Measurements from ENCODE around the gene ACP3. TPM values are rescaled to one million over a fixed set of nuclear protein-coding genes. Genes with fewer than 3 reads are reported as not detected.

The ACP3 gene
- total RNA-seq, 4 donors from 2014 or later = 3.2 to 9.7 (median 8.0) TPM

DNA sequence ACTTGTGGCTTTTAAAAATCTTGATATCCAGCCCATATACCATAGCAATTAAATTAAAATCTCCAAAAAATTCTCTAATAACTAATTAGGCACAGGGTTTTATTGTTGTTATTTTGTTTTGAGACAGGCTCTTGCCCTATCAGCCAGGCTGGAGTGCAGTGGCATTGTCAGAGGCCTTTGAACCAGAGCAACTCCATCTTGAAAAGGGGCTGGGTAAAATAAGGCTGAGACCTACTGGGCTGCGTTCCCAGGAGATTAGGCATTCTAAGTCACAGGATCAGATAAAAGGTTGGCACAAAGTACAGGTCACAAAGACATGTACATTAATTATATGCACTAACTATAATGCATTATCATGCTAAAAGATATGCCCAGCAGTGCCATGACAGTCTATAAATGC lies 31.2 kb upstream of the ACP3 start:
- intact Hi-C loops (cut with DNase I) = no loop called here
- no peak for DNase-seq
- Histone ChIP-seq H3K36me3 (no peaks in the 10 kb centered on the region), H3K9me3 (no peaks in the 10 kb centered on the region), H3K4me3 (replicated peaks in 1 of 3) (no peak overlapping the region), H3K27me3 (no peaks in the 10 kb centered on the region), H3K4me1 (no peaks in the 10 kb centered on the region), H3K27ac (no peak overlapping the region)
- 84 to 85% methylated on average over 1 of the region's 1 CpG for WGBS, 2 donors
- no peak for TF ChIP-seq POLR2A (IDR thresholded peaks at IDR 0.05)
- TF ChIP-seq, protein P1, sequence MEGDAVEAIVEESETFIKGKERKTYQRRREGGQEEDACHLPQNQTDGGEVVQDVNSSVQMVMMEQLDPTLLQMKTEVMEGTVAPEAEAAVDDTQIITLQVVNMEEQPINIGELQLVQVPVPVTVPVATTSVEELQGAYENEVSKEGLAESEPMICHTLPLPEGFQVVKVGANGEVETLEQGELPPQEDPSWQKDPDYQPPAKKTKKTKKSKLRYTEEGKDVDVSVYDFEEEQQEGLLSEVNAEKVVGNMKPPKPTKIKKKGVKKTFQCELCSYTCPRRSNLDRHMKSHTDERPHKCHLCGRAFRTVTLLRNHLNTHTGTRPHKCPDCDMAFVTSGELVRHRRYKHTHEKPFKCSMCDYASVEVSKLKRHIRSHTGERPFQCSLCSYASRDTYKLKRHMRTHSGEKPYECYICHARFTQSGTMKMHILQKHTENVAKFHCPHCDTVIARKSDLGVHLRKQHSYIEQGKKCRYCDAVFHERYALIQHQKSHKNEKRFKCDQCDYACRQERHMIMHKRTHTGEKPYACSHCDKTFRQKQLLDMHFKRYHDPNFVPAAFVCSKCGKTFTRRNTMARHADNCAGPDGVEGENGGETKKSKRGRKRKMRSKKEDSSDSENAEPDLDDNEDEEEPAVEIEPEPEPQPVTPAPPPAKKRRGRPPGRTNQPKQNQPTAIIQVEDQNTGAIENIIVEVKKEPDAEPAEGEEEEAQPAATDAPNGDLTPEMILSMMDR (IDR thresholded peaks at IDR 0.05) = no peak

DNA sequence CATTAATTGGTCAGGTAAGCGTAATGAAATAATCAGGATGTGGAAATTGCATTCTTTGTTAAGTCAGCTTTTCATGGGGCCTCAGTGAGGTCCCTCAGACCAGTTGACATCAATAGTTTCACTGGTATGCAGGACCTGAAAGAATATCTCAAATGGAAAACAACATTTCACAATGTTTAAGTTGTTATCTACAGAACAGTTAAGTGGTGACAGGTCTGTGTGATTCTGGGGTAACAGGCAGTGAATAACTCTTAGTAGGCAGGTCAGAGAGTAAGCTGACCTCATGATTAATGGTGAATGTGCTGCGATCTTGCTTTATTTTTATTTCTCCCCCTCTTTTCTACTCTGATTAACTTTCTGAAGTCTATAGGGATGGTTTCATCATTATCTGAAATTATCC lies 28.9 kb upstream of the ACP3 start:
- no peaks in the 10 kb centered on the region for H3K4me1 ChIP-seq
- no peaks in the 10 kb centered on the region for H3K9me3 ChIP-seq
- H3K27me3 ChIP-seq = no peaks in the 10 kb centered on the region
- no peak overlapping the region for H3K27ac ChIP-seq
- no peaks in the 10 kb centered on the region for H3K36me3 ChIP-seq
- WGBS, 2 donors = 87 to 90% methylated on average over 2 of the region's 2 CpGs
- no peak overlapping the region for H3K4me3 ChIP-seq (replicated peaks in 1 of 3)
- TF ChIP-seq POLR2A (IDR thresholded peaks at IDR 0.05) = no peak
- TF ChIP-seq, protein P1 (IDR thresholded peaks at IDR 0.05) = no peak
- intact Hi-C loops (cut with DNase I) = no loop called here
- no peak for DNase-seq

DNA sequence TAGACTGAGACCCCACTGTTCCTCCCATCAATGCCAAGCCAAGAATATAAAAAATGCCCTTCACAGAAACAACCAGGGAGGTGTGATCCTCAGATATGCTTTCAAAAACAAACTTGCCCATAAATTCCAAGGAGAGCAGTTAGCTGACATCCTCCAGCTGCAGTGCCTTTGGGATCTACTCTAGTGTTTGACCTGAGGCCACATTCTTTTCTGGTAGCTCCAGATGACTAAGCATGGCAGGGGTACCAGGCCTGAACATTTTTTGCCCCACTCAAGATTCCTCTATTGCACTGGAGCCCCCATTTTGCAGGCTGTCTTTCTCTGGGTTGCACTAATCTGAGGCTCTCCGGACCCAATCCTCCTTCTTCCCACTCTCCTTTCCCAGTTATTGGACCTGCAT lies 27.9 kb upstream of the ACP3 start:
- Histone ChIP-seq H3K27me3 (no peaks in the 10 kb centered on the region), H3K4me3 (replicated peaks in 1 of 3) (no peak overlapping the region), H3K36me3 (no peaks in the 10 kb centered on the region), H3K9me3 (no peaks in the 10 kb centered on the region), H3K4me1 (no peaks in the 10 kb centered on the region), H3K27ac (no peak overlapping the region)
- 93 to 100% methylated on average over 1 of the region's 1 CpG for WGBS, 2 donors
- TF ChIP-seq, protein P1 (IDR thresholded peaks at IDR 0.05) = no peak
- no peak for TF ChIP-seq POLR2A (IDR thresholded peaks at IDR 0.05)
- no peak for DNase-seq
- intact Hi-C loops (cut with DNase I) = no loop called here

DNA sequence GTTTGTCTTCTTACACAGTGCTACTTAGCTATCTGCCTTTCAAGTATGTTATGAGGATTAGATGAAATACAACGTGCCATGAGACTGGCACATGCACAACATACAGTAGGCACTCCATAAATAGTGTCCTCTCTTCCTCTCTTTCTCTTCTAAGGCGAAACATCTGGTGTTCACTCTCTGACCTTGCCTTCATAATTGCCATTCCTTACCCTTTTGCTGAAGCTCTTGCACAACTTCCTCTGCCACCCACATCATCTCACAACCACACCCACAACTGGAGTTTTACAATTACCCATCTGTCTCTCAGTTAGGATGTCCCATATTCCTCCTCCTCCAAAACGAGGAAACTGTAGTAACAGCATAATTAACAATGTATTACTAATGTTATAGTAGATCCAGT lies 26.4 kb upstream of the ACP3 start:
- TF ChIP-seq, protein P1 (IDR thresholded peaks at IDR 0.05) = no peak
- no peak for TF ChIP-seq POLR2A (IDR thresholded peaks at IDR 0.05)
- H3K27me3 ChIP-seq = no peaks in the 10 kb centered on the region
- no peaks in the 10 kb centered on the region for H3K9me3 ChIP-seq
- no peaks in the 10 kb centered on the region for H3K36me3 ChIP-seq
- no peak overlapping the region for H3K4me3 ChIP-seq (replicated peaks in 1 of 3)
- intact Hi-C loops (cut with DNase I) = no loop called here
- DNase-seq = no peak
- H3K27ac ChIP-seq = no peak overlapping the region
- WGBS, 2 donors = 74% methylated on average over 3 of the region's 3 CpGs
- no peaks in the 10 kb centered on the region for H3K4me1 ChIP-seq

DNA sequence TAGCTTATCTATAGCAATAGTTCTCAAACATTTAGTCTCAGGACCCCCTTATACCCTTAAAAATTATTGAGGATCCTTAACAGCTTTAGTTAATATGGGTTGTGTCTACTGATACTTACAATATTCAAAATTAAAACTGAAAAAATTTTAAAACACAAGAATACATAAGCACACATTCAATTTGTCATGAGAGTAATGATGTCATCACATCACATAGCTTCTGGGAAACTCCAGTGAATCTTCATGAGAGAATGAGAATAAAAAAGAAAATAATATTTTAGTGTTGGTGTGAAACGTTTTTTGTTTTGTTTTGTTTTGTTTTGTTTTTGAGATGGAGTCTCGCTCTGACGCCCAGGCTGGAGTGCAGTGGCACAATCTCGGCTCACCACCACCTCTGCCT lies 25.2 kb upstream of the ACP3 start:
- no peak overlapping the region for H3K4me3 ChIP-seq (replicated peaks in 1 of 3)
- DNase-seq = no peak
- no peaks in the 10 kb centered on the region for H3K36me3 ChIP-seq
- no peak for TF ChIP-seq POLR2A (IDR thresholded peaks at IDR 0.05)
- TF ChIP-seq, protein P1 (IDR thresholded peaks at IDR 0.05) = no peak
- intact Hi-C loops (cut with DNase I) = no loop called here
- no peaks in the 10 kb centered on the region for H3K4me1 ChIP-seq
- no peak overlapping the region for H3K27ac ChIP-seq
- no peaks in the 10 kb centered on the region for H3K27me3 ChIP-seq
- no peaks in the 10 kb centered on the region for H3K9me3 ChIP-seq
- 68 to 73% methylated on average over 4 of the region's 4 CpGs for WGBS, 2 donors

All from thyroid gland (tissue), 4 donors.